Loucy (cell line): ENCODE results near the gene YIF1A.

Source experiments
- H2AFZ ChIP-seq: fragments of 200-600 bp; sonication (generic); 2 replicates; pipeline ENCODE4 v1.6.0; 2016; ENCODE audit warnings: antibody characterized with exemption, mild to moderate bottlenecking, low read length, moderate library complexity
- H3F3A ChIP-seq: fragments of 200-600 bp; 2 replicates; pipeline ENCODE4 v1.6.0; 2016; ENCODE audit warnings: antibody characterized with exemption, low read depth, mild to moderate bottlenecking
- H3K27me3 ChIP-seq: fragments of 200-600 bp; sonication (generic); 2 replicates; pipeline ENCODE4 v1.6.1; 2014; ENCODE audit warnings: low read length, mild to moderate bottlenecking; ENCODE audit not compliant: insufficient read depth, poor library complexity, severe bottlenecking
- H3K36me3 ChIP-seq: fragments of 200-600 bp; sonication (generic); 2 replicates; pipeline ENCODE4 v1.6.1; 2016; ENCODE audit warnings: low read length; ENCODE audit not compliant: insufficient read depth
- H3K4me1 ChIP-seq: fragments of 200-600 bp; sonication (generic); 2 replicates; pipeline ENCODE4 v1.5.1; 2014; ENCODE audit warnings: low read length, mild to moderate bottlenecking; ENCODE audit not compliant: insufficient read depth, poor library complexity, severe bottlenecking
- H3K4me2 ChIP-seq: fragments of 200-600 bp; sonication (generic); 2 replicates; pipeline ENCODE4 v1.6.0; 2014; ENCODE audit warnings: antibody characterized with exemption, low read length, low read depth, mild to moderate bottlenecking; ENCODE audit not compliant: poor library complexity, severe bottlenecking
- H3K4me3 ChIP-seq: fragments of 200-600 bp; sonication (generic); 2 replicates; pipeline ENCODE4 v1.5.1; 2014; ENCODE audit warnings: low read length, mild to moderate bottlenecking, mixed read lengths; ENCODE audit not compliant: poor library complexity, severe bottlenecking
- H3K79me2 ChIP-seq: fragments of 200-600 bp; sonication (generic); 2 replicates; pipeline ENCODE4 v1.6.1; 2014; ENCODE audit warnings: low read length; ENCODE audit not compliant: insufficient read depth
- H3K9ac ChIP-seq: fragments of 200-600 bp; sonication (generic); 2 replicates; pipeline ENCODE4 v1.6.0; 2014; ENCODE audit warnings: mild to moderate bottlenecking, low read depth, low read length, moderate library complexity; ENCODE audit not compliant: poor library complexity, severe bottlenecking
- H3K9me2 ChIP-seq: fragments of 200-600 bp; sonication (generic); replicated peaks from 2 replicates; pipeline ENCODE4 v1.6.1; 2016; ENCODE audit warnings: low read depth, low read length, mixed read lengths
- H3K9me3 ChIP-seq: fragments of 200-600 bp; sonication (generic); 2 replicates; pipeline ENCODE4 v1.6.1; 2014; ENCODE audit warnings: mild to moderate bottlenecking, antibody characterized with exemption, low read length, low read depth; ENCODE audit not compliant: insufficient read depth
- H4K20me1 ChIP-seq: fragments of 200-600 bp; sonication (generic); 2 replicates; pipeline ENCODE4 v1.6.0; 2014; ENCODE audit warnings: antibody characterized with exemption, low read length, mild to moderate bottlenecking; ENCODE audit not compliant: insufficient read depth, poor library complexity, severe bottlenecking
- CTCF ChIP-seq: fragments of 200-600 bp; sonication (generic); conservative IDR thresholded peaks from 2 replicates; pipeline ENCODE4 v1.5.1; 2014; ENCODE audit warnings: mild to moderate bottlenecking, antibody characterized with exemption, low read length
- EZH2phosphoT487 ChIP-seq: fragments of 200-600 bp; IDR thresholded peaks from 2 replicates; pipeline ENCODE4 v1.6.1; 2018; ENCODE audit warnings: antibody characterized with exemption, mild to moderate bottlenecking, moderate library complexity, borderline replicate concordance

The YIF1A gene

GRCh38 chr11:66291706-66292542 lies 3.0 kb upstream of the YIF1A start, which contains the start of gene TMEM151A:
TSS of gene TMEM151A (plus strand) at chr11:66291894. CDS start at chr11:66292014, 120 bp downstream.
- Histone ChIP-seq H3K36me3 (no peaks in the 10 kb centered on the region), H3K9me3 (no peaks in the 10 kb centered on the region), H3K79me2 (peaks cover 14% of the 10 kb centered on the region), H3K4me1 (peaks cover 22% of the 10 kb centered on the region), H3K27me3 (no peaks in the 10 kb centered on the region), H3K9ac (no peak within 1 kb of the TSS), H4K20me1 (no peaks in the 10 kb centered on the region), H3K4me2 (no peak within 1 kb of the TSS), H2AFZ (no peak within 1 kb of the TSS), H3K9me2 (no peaks in the 10 kb centered on the region), H3K4me3 (no peak within 1 kb of the TSS), H3F3A (no peaks in the 10 kb centered on the region)
- TF ChIP-seq CTCF (no peak), EZH2phosphoT487 (no peak)

GRCh38 chr11:66291303-66291705 lies 2.4 kb upstream of the YIF1A start:
- H3K4me3 ChIP-seq: no peak overlapping the region
- H3K4me2 ChIP-seq: no peak overlapping the region
- H3K79me2 ChIP-seq: peaks cover 14% of the 10 kb centered on the region
- peaks cover 22% of the 10 kb centered on the region for H3K4me1 ChIP-seq
- no peaks in the 10 kb centered on the region for H3F3A ChIP-seq
- no peaks in the 10 kb centered on the region for H4K20me1 ChIP-seq
- no peaks in the 10 kb centered on the region for H3K27me3 ChIP-seq
- TF ChIP-seq CTCF (no peak), EZH2phosphoT487 (no peak)
- no peak overlapping the region for H3K9ac ChIP-seq
- H3K9me3 ChIP-seq: no peaks in the 10 kb centered on the region
- H3K36me3 ChIP-seq: no peaks in the 10 kb centered on the region
- no peak overlapping the region for H2AFZ ChIP-seq
- H3K9me2 ChIP-seq: no peaks in the 10 kb centered on the region

GRCh38 chr11:66290330-66290621 lies 1.3 kb upstream of the YIF1A start:
- TF ChIP-seq EZH2phosphoT487 (no peak), CTCF (no peak)
- no peak overlapping the region for H2AFZ ChIP-seq
- H3F3A ChIP-seq: no peaks in the 10 kb centered on the region
- H3K9ac ChIP-seq: no peak overlapping the region
- H4K20me1 ChIP-seq: no peaks in the 10 kb centered on the region
- H3K4me2 ChIP-seq: peak overlapping the region; percentile 78
- no peaks in the 10 kb centered on the region for H3K36me3 ChIP-seq
- H3K79me2 ChIP-seq: peaks cover 14% of the 10 kb centered on the region
- no peaks in the 10 kb centered on the region for H3K27me3 ChIP-seq
- H3K9me2 ChIP-seq: no peaks in the 10 kb centered on the region
- H3K4me1 ChIP-seq: peaks cover 22% of the 10 kb centered on the region
- peak overlapping the region; percentile 95 for H3K4me3 ChIP-seq
- no peaks in the 10 kb centered on the region for H3K9me3 ChIP-seq
